LoVo (cell line): ENCODE measurements around the gene TLE1.

ENCODE experiments used
- DNase-seq: peaks from one replicate; pipeline ENCODE4 v3.0.0-alpha.2; 2016; ENCODE audit warnings: low spot score

The TLE1 gene

DNA sequence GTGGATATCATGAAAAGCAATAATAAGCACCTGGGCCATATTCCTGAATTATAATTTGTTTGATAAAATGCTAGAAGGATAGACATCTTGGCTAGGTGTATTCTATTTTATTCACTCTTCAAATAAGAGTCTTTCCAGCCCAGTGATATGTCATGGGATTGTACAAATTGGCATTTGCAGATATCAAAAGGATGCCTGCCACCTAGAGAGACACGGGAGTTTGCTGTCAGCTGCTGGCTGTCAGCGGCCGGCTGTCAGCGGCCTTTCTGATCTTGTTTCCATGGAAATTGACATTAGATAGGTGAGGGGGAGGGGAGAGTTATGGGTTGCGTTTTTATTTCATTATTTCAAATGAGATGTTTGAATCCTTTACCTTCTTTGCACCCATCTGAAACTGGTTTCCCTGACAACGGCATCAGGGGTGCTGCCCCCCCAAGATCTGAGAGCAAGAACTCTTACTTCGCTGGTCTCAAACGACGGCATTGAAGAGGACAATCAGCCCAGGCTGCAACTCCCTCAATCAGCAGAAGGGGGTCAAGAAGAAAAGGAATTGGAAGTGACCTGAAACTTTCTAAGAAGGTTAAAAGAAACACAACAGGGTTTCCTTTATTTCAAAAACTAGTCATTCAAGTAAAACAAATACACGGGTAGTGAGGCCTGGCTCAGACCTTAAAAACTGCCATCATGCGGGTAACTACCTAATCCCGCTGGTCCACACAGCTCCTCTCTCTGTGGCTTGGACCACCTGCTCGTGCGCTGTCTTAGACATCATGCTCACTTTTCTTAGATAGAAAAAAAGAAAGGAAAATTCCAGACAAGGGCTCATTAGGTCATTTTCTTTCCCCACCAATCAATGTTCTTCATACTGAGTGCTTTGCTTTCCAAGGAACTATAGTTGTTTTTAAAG, 115.7 kb downstream of the TLE1 start:
- no peak for DNase-seq

DNA sequence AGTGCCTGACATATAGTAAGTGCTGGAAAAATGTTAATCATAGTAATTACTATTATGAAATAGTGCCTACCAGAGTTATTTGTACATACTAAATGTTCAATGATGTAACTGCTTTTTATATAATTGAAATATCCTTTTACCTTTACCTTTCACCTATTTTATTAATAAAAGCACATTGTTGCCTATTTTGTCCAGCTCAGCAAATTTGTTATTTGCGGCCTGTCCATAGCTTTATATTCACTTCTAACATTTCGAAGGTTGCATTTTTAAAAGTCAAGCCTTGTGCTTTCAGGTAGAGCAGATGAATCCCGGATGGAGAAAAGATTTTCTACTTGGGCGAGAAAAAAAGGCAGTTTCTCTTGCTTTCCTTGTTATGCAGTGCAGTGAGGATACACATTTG, 119.3 kb downstream of the TLE1 start:
- no peak for DNase-seq

DNA sequence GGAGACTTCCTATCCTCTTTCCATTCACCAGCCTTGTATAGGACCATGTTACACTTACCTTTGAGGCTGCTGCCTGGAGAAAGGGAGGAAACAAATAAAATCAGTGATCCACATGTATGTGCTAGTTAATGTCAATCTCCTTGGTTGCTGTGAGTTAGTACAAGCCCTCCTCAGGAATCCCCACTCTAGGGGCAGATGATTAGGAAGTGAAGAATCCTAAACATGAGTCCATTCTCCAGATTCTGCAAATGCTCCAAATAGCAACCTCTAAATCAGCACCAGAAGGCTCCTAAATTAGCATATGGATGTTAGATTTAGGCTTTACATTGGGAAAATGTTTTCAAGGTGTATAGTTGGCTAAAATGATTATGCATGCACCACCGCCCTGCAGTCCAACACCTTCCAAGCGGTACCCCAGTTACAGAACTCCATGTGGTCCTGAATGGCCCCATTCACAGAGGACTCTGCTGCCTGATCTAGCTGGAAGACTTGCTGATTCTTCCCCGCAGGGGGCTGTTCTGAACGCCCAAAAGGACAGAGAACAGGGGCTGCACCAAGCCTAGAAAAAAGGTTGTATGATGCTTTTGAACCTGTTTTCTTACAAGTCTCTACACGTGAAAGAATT, 123.2 kb downstream of the TLE1 start:
- DNase-seq, result no peak

DNA sequence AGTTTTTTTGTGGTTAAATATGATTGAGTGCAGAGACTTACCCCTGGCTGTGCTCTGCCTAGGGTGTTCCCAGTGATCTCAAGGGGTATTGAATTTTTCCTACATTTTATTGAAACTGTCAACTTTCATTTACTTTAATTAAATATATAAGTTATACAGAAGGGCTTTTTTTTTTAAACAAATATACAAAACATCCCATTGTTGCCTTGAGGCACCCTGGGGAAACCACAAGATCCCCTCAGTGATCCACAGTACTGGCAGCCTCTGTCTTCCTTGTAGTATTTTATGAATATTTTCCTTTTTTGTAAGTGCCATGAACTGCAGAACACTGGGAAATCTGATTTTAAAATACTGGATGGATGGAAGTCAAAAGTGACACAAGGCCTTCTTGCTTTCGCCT, 123.7 kb downstream of the TLE1 start:
- DNase-seq, result no peak

DNA sequence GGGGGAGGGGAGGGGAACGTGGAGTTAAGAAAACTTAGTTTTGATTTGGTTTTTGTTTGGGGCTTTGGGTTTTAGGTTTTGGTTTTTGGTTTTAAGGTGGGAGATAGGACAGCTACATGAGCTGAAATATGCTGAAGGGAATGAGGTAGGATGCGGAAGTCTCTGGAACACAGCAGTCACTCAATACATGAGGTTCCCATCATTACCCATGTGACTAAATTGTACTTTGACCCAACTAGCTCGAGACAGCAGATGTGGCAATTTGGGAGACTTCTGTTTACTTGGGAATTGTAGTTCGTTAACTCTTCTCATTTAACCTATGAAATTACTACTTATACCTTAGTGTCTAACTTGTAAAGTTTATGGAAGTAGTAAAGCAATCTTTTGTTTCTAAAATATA, 124.2 kb downstream of the TLE1 start:
- DNase-seq, result no peak

DNA sequence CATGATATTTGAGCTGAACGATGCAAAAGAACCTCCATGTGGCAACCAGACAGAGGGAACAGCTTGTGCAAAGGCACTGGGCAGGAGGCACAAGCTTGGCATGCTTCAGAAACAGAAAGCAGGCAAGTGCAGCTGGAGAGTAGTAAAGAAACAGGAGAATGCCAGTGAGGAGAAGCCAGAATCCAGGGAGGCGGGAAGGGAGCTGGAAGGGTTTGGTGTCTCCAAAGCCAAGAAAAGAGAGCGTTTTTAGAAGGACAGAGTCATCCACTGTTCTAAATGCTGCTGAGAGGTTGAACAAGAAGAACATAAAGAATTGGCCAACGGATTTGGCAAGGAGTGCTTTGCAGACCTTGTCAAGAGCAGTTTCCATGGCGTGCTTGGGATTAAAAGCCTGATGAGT, 124.7 kb downstream of the TLE1 start:
- DNase-seq, result no peak

DNA sequence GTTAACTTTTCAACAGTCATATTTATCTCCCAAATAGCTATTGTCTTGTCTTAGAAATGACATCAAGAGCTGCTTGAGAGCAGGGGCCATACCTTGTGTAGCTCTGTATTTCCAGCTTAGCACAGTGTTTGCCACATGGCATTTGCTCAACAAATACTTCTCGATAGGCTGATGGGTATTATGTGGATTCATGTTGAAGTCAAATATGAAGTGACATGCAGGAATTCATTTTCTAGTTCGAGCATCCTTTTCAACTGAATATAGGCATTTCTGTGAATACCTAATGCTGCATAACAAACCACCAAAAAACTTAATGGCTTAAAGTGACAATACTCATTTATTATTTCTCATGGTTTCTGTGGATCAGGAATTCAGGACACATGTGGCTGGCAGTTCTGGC, 125.6 kb downstream of the TLE1 start:
- DNase-seq, result no peak

DNA sequence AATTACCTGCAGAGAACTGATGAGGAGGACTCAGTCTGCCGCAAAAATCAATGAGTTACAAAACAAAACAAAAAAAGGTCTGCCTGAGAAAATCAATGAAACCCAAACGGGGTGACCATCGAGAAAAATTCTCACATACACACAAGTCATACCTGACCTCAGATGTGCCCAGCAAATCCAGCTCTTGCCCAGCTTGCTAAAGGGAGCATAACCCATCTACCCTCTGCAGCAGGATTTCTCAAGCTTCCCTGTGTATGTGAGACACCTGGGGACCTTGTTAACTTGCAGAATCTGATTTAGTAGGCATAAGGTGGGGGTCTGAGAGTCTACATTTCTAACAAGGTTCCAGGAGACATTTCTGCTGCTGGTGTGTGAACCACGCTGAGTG, 126.3 kb downstream of the TLE1 start:
- DNase-seq, result no peak

DNA sequence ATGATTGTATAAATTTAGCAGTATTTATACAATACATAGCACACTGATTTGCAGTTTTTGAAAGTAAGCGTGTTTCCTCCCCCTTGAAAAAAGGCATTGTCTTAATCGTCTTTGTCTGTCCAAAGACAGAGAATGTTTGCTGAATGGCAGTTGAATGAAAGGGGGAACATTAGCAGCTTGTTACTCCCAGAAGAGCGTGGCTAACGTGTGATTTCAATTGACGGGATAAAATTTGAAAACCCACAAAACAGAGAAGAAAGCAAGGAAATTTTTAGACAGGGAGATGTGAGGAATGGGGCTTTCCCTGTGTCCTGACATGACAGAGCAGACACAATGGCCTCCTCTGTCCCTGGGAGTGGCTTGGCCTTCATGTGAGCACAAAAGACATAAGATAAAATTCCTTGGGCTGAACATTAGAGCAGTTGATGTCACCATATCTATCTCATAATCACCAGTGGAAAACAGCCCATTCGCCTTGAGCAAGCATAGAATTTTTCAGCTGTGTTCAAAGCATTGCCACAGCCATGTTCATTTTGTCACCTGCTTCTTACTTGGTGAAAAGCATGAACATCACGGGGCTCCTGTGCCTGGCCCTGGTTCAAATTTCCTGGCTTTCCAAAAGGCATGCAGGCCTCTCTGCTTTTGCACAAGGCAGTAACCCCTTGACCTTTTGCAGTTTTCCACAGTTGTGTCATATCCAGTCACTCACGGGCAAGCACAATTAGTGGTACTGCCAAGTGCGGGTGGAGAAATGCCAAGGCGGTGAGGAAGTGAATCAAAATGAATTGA, 126.9 kb downstream of the TLE1 start:
- peak; percentile 47 for DNase-seq

DNA sequence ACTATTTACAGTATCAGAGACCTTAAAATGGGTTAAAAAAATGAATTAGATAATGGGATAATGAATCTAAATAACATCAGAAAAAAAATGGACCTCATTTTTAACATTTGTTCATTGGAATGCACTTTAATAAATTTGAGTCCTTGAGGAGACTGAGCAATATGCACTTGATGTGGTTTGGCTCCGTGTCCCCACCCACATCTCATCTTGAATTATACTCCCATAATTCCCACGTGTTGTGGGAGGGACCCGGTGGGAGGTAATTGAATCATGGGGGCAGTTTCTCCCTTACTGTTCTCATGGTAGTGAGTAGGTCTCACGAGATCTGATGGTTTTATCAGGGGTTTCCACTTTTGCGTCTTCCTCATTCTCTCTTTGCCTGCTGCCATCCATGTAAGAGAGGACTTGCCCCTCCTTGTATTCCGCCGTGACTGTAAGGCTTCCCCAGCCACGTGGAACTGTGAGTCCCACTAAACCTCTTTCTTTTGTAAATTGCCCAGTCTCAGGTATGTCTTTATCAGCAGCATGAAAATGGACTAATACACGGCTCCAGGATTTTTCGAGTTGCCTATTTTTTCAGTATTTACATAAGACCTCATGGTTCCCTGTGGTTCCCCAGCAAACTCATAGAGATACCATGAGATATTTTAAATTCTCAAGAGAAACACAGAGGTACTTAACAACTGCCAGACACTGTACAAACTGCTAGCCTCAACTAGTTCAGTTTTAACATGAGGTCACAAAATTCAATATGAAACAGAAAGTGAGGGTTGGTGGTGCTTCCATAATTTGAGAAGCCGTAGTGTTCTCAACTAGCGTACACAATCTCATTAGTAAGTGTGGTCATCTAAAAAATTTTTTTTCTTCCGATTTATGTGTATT, 128.3 kb downstream of the TLE1 start:
- peak; percentile 20 for DNase-seq

DNA sequence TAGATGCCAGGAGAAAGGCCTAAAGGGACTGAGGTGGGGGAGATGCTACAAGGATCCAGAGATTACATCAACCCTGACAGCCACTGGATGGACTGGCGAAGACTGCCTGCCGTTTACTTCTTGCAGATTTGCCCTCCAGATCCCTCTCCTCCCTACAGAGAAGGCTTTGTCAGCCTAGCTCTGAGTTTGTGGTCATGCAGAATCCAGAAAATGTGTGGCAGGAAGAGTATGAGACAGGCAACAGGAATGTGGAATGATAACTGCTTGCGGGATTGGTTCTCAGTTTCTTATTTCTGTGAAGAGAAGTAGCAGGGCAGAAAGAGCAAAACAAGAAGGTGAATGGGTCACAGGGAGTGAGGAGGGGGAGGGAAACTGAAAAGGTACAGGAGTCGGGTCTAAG, 129.6 kb downstream of the TLE1 start:
- DNase-seq, result peak; percentile 34

DNA sequence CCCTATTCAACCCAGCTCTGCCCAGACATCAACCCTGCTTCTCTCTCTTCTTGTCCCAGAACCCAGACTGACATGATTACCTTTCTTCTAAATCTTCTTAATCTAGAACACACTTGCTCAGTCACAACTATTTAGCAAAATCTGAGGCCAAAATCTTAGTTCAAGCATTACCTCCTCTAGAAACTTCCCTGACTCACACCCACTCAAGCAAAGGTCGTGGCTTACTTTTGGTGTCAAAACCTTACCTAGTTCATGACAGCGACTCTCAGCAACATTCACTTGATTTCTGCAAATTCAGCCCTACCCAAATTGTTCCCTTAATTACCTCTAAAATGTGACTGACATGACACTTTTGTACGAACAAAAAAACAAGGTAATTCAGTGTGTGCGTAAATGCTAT, 130.2 kb downstream of the TLE1 start:
- no peak for DNase-seq

DNA sequence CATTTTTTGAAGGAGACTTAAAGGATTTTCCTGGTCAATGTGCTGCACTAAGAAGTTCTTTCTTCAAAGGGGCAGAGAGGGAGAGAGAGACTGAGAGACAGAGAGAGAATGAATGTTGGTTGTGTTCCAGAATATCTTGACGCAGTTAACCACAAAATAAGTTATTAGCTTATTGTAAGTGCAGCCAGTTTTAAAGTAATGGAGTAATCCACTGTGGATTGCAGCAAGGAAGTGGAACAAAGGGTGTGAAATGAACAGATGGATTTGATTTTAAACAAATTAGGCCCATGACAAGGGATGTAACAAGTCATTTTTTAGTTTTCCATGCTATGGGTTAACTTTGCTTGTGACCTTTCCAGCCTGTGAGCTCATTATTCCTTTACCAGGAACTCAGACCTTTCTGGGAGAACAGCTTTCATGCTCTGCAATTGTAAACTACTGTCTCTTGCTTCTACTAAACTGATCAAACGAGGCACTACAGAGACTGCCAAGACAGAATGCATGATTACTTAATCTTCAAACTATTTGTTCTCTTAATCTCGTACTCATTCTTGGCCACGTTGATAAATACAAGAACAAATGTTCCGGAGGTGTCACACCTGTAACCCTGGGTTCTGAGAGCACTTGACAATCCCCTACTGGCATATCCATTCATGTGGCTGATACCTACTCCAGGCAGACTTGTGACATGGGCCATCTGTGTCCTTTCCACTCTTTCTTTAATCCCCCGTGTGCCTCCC, 131.1 kb downstream of the TLE1 start:
- DNase-seq, result no peak

DNA sequence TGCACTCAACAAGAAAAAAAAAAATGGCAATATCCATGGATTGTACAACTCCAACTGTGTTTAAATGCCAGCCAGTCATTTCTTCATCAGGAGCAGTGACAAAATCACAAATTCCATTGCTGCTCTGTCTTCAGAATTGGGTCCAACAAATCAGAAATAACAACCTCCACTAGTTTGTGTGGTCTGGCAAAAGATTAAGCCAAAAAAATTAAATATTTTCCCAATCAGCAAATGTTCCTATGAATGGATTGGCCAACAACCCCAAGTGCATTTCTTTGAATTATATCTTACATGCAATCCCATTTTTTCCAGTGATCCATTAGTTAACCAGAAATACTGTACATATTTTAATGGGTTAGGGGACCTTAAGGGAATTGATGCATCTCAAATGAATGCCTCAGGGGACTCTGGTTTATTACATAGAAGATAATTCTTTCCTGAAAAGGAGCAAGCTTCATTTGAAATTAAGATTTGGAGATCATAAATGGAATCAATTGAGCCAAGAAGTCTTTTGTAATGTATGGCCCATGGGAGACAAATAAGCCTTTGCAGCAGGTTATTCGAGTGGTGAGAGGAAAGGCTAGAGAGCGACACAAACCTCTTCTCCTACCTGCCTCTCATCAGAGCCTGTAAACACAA, 131.8 kb downstream of the TLE1 start:
- DNase-seq, result no peak

DNA sequence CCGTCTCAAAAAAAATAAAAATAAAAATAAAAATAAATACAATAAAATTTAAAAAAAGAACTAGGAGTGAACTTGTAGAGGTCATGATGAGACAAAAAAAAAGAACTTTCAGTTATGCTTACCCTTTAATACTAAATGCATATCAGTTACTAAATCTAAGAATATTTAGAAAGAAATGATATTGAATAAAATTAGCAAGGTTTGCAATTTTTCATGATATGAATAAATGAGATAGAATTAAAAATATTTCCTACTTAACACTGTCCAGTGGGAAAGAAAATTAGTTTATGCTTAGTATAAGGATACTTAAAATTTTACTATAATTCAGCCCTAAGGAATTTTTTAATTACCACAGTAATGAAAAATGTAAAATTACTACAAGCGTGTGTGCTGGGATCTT, 132.4 kb downstream of the TLE1 start:
- no peak for DNase-seq

DNA sequence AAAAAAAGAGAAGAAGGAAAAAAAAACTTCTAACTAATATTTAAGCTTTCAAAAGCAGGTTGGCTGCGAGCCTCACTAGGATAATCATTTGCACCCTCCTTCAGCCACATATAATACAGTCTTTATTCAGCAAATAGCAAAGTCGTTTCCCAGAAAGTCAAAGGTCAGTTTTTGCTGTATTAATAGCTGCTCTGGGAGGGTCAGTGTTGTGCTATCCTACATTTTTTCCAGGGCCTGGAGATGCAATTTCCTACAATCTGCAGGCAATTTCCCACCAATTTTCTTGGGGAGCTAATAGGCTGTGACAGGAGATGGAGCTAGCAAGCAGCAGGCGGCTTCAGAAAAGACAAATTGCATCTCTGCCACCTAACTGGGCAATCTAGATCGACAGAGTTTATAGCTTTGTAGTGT, 136.8 kb downstream of the TLE1 start:
- no peak for DNase-seq

DNA sequence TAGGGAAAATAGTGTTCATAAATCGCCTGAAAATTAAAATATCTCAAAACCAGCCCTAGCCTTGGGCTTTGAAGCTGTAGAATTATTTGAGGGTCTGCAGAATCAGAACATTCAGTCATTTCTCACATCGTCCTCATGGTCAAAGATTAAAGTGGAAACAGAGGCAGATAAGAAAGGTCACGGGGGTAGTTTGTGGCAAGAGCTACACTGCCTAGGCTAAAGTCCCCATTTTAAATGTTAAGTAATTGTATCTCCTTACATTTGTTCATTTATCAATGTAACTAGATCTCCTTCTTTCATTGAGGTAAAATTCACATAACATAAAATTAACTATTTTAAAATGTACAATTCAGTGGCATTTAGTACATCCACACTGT, 139.2 kb downstream of the TLE1 start:
- DNase-seq, result no peak

DNA sequence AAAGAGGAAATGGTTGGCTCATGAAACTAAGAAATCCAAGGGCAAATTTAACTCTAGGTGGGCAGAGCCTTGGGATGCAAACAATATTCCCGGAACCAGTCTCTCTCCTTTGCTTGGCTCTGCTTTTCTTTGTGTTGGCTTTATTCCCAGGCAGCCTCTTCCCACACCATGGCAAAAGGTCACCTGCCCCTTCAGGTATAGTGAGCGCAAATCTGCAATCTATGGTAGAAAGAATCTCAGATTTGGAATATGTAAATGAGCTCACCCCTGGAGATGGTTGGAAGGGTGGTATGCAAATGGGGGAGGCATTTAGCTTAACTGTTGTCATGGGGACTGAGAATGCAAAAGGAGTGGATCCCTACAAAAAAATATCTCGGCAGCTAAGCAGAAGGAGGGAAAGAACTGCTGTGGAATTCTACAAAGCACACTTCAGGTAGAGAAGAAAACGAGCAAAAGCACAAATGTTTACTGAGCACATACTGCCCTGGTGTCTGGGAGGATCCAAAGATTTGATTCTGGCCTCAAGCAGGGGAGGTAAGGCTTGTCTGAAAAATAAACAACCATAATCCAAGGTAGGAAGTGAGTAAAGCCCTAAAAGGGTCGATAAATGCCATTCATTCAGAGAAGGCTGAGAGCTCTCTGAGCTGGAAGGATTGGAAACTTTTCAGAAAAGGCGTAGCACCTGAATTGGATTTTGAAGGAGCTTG, 139.7 kb downstream of the TLE1 start:
- DNase-seq, result no peak

DNA sequence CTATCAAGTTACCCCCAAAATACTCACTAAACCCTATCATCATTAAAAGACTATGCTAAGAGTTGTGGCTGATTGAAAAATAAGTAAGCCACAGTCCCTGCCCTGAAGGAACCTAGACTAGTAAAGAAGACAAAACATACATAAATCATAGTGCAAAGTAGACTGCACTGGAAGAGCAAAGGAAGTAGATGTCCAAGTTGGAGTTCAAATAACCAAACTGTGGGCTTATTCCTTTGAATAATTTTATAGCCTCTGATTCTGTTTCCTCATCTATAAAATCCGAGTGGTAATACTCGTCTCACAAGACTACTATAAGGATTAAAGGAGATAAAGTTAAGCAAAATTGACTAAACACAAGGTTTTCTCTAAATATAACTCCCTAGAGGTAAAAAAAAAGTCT, 140.4 kb downstream of the TLE1 start:
- DNase-seq, result no peak

DNA sequence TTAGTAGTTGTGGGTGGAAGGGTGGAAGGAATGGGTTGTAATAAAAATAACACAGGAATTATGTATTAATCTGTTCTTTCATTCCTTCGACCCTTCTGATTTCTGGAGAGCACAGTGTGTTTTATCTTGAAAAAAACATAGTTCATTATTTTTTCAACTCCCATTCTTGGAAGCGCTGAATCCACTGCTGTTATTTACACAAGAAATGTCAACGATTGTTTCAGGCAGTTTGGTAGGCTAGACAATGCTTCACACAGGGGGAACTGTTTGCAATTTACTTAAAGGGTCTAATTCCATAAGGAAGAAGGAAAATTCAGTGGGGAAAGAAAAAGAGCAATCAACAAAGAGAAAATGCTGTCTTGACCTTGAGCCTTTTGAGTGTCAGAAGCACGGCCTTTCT, 142.9 kb downstream of the TLE1 start:
- no peak for DNase-seq
